Measurements from ENCODE around the gene SLC37A3.

The SLC37A3 gene

DNA sequence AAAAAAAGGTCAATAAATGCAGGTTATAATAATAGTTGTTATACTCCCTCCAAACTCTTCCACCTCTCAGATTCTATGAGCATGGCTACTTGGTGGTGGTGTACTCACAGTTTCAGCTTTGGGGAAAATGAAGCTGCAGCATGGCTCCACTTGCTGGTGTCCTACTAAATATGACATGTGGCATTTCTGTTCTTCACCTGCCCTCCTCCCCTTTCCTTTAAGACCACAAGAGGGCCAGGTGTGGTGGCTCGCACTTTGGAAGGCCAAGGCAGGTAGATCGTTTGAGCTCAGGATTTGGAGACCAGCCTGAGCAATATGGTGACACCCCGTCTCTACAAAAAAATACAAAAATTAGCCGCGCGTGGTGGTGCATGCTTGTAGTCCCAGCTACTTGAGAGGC is 101.1 kb downstream of the SLC37A3 start:
- peaks cover 6% of the 10 kb centered on the region for H3K4me1 Mint-ChIP-seq (ENCODE audit: low read depth)
- H3K4me3 Mint-ChIP-seq: no peak overlapping the region
- H3K27ac Mint-ChIP-seq: no peak overlapping the region
- H3K9me3 Mint-ChIP-seq: no peaks in the 10 kb centered on the region
- H3K27me3 Mint-ChIP-seq (ENCODE audit: low read depth): no peaks in the 10 kb centered on the region
- no peaks in the 10 kb centered on the region for H3K36me3 Mint-ChIP-seq (ENCODE audit: low read depth)

DNA sequence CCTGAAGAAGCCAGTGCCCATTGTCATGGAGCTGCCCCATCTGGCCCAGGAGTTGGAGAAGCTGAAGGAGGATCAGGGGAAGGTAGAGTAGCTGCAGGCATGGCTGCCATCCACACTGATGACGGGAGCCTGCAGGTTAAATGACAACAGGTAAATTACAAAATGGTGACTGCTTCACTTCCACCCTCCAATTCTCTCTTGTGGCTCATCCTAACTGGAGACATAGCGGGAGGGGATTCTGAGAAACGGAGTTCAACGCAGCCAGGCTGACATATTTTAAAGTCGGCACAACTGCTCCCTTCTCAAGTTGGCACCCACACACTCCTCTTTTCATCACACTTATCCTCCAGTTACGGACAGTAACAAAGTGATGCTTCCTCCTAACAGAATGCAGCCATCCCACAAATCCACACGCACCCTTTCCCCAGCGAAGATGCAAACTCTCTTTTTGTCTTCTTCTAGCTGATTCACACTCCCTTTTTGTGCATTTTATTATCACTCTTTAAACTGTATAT is 103.0 kb downstream of the SLC37A3 start:
- H3K27ac Mint-ChIP-seq: no peak overlapping the region
- H3K36me3 Mint-ChIP-seq (ENCODE audit: low read depth): no peaks in the 10 kb centered on the region
- no peaks in the 10 kb centered on the region for H3K9me3 Mint-ChIP-seq
- H3K4me1 Mint-ChIP-seq (ENCODE audit: low read depth): peaks cover 6% of the 10 kb centered on the region
- H3K4me3 Mint-ChIP-seq: no peak overlapping the region
- no peaks in the 10 kb centered on the region for H3K27me3 Mint-ChIP-seq (ENCODE audit: low read depth)

DNA sequence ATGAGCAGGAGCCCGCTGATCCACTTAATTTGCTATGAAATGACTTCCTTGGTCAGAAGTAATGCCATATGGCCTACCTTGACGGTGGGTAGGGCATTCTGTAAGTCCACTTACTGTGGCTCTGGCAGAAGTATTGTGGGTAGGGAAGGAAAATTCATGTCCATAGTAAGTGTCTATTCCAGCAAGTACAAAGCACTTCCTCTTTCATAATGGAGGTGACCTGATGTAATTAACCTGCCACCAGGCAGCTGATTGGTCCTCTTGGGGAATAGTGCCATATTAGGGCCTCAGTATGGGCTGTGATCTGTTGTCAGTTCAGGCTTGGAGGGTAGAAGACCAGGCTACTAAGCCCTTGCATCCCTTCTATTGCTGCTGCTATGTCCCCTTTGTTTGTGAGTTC is 103.9 kb downstream of the SLC37A3 start:
- Mint-ChIP-seq H3K36me3 (ENCODE audit: low read depth) (no peaks in the 10 kb centered on the region), H3K27ac (no peak overlapping the region), H3K4me1 (ENCODE audit: low read depth) (peaks cover 6% of the 10 kb centered on the region), H3K4me3 (no peak overlapping the region), H3K27me3 (ENCODE audit: low read depth) (peaks cover 3% of the 10 kb centered on the region), H3K9me3 (no peaks in the 10 kb centered on the region)

DNA sequence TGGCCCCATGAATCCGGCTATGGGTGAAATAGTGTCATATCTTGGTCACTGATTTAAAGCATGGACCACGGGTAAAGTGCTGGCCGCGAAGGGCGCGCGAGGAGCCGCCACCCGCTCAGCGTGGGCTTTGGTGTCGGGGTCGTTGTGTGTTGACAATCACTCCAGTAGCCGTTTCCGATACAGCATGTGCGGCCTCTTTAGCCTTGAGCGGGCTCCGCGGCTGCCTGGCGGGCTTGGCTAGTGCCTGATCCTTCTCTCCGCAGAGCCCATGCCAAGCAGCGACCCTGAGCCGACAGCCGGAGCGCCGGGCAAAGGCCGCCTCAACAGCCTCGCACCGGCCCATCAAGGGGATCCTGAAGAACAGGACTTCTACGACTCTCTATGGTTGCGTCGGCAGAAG is 105.9 kb downstream of the SLC37A3 start:
- Mint-ChIP-seq H3K27me3 (ENCODE audit: low read depth) (peaks cover 3% of the 10 kb centered on the region), H3K9me3 (no peaks in the 10 kb centered on the region), H3K36me3 (ENCODE audit: low read depth) (no peaks in the 10 kb centered on the region), H3K4me3 (no peak overlapping the region), H3K4me1 (ENCODE audit: low read depth) (peaks cover 3% of the 10 kb centered on the region), H3K27ac (no peak overlapping the region)

DNA sequence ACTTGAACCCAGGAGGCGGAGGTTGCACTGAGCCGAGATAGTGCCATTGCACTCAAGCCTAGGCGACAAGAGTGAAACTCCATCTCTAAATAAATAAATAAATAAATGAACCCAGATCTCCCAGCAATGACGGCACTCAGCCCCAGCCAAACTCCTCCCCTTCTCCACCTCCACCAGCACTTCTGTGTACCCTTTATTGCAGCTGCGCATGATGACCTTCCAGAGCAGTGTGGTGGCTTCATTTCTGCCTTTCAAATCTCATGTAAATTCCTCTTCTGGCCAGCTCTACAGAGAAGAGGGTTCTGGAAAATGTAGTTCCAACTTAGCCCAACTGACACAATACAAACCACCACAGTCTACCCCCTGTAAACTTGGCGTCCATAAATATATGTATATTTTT is 108.5 kb downstream of the SLC37A3 start:
- Mint-ChIP-seq H3K4me1 (ENCODE audit: low read depth) (no peaks in the 10 kb centered on the region), H3K4me3 (no peak overlapping the region), H3K27me3 (ENCODE audit: low read depth) (peaks cover 3% of the 10 kb centered on the region), H3K27ac (no peak overlapping the region), H3K36me3 (ENCODE audit: low read depth) (no peaks in the 10 kb centered on the region), H3K9me3 (no peaks in the 10 kb centered on the region)

DNA sequence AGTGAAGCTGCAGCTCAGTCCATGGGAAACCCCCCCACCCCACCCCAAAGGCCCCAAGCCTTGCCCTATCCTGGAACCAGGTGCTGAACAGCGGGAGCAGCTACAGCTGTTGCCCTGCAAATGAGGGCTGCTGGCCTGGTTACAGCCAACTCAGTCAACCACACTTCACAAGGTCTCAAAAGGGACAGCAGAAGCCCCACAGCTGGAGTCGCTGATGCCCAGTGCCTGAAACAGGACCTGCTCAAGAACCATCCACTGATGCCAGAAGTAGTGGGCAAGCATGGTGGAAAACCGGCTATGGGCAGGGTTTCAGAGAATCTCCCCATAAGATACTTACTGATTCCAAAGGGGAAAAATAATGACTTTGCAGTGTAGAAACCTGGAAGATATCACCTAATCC is 110.3 kb downstream of the SLC37A3 start:
- Mint-ChIP-seq H3K27me3 (ENCODE audit: low read depth) (peaks cover 3% of the 10 kb centered on the region), H3K4me3 (no peak overlapping the region), H3K9me3 (no peaks in the 10 kb centered on the region), H3K36me3 (ENCODE audit: low read depth) (no peaks in the 10 kb centered on the region), H3K27ac (no peak overlapping the region), H3K4me1 (ENCODE audit: low read depth) (no peaks in the 10 kb centered on the region)

DNA sequence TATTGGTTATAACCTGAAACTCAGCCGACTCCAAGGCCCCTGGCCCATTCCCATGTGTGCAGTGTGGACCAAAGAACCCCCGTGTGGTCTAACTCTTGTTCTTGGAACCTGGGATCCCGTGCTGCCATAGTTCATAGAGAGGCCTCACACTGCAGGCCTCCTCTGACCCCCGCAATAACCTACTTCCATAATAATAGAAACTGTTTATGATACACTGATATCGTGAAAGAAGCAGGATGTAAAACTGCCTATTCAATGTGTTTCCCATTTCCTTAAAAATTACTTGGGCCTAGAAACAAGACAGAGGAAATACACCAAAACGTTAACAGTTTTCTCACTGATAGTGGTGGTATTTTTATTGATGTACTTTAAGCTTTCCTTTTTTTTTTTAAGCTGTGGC is 112.4 kb downstream of the SLC37A3 start:
- no peak overlapping the region for H3K27ac Mint-ChIP-seq

DNA sequence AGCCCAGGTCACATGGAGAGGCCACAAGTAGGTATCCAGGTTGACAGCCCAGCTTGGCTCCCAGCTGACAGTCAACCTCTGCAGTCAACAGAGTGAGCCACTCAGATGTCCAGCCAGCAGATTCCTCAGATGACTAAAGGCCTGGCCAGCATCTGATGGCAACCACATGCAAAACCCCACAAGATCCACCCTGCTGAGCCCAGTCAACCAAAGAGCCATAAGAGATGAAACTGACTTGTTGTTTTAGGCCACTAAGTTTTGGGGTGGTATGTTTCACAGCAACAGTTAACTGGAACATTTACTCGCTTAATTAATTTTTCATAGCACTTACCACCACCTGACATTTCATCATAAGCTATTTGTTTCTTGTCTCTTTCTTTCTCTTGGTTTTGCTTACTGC is 114.3 kb downstream of the SLC37A3 start:
- Mint-ChIP-seq H3K9me3 (no peaks in the 10 kb centered on the region), H3K36me3 (ENCODE audit: low read depth) (no peaks in the 10 kb centered on the region), H3K27ac (no peak overlapping the region), H3K4me3 (no peak overlapping the region), H3K4me1 (ENCODE audit: low read depth) (peaks cover 2% of the 10 kb centered on the region), H3K27me3 (ENCODE audit: low read depth) (peaks cover 7% of the 10 kb centered on the region)

More for the DNA sequence above, 112.4 kb downstream of the SLC37A3 start:
- Mint-ChIP-seq H3K36me3 (ENCODE audit: low read depth) (no peaks in the 10 kb centered on the region), H3K9me3 (no peaks in the 10 kb centered on the region), H3K27me3 (ENCODE audit: low read depth) (peaks cover 3% of the 10 kb centered on the region), H3K4me3 (no peak overlapping the region), H3K4me1 (ENCODE audit: low read depth) (no peaks in the 10 kb centered on the region)

All from T-helper 1 cell treated with Interleukin-12 subunit alpha and Interleukin-12 subunit beta and Interleukin-4 antibody, amounts not matched to agents 30 μg/mL and 1 μg/mL, for 36 hours (primary cell).